ENCODE measurements around the gene ECM2.

The ECM2 gene

DNA sequence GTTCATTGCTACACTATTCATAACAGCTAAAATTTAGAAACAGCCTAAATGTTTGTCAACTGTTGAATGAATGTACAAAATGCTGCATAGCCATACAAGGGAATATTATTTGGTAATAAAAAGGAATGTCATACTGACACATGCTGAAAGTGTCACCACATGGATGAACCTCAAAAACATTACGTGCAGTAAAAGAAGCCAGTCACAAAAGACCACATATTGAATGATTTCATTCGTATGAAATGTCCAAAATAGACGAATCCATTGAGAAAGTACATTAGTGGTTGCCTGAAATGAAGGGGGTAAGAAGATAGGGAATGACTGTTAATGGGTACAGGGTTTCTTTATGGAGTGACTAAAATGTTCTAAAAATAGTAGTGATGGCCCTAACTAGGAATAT is 11.6 kb upstream of the ECM2 start:
- Histone ChIP-seq H3K36me3 (ENCODE audit: control insufficient read depth, insufficient read depth, low read length) (no peaks in the 10 kb centered on the region), H2AK5ac (ENCODE audit: low read length) (no peak overlapping the region), H2BK120ac (ENCODE audit: low read depth, low read length) (no peak overlapping the region), H3K23ac (ENCODE audit: low read length) (no peak overlapping the region), H3K56ac (ENCODE audit: low read length) (no peak overlapping the region), H3K4ac (ENCODE audit: low read depth, low read length) (no peak overlapping the region), H3K79me1 (ENCODE audit: low read length) (no peaks in the 10 kb centered on the region), H3K27me3 (ENCODE audit: insufficient read depth, low read length, poor library complexity) (no peaks in the 10 kb centered on the region), H2BK5ac (ENCODE audit: low read length) (no peak overlapping the region), H4K5ac (ENCODE audit: low read length) (no peak overlapping the region), H3K4me1 (ENCODE audit: control insufficient read depth, low read depth, low read length) (no peaks in the 10 kb centered on the region), H4K8ac (ENCODE audit: low read depth, low read length) (no peak overlapping the region), H3K27ac (ENCODE audit: low read depth, low read length) (no peak overlapping the region), H3K4me2 (ENCODE audit: low read length) (no peak overlapping the region), H3K79me2 (ENCODE audit: control insufficient read depth, insufficient read depth, low read length) (no peaks in the 10 kb centered on the region), H3K9ac (ENCODE audit: low read length) (no peak overlapping the region), H2BK15ac (replicated peaks; ENCODE audit: low read depth) (no peak overlapping the region), H3K4me3 (ENCODE audit: low read length) (no peak overlapping the region), H3K18ac (ENCODE audit: low read length) (no peak overlapping the region)
- no CpG with 5 or more reads among the region's 3 CpGs for WGBS (ENCODE audit: extremely low coverage, insufficient coverage, low lambda C conversion rate)
- no peak for DNase-seq

- no peak overlapping the region for H3K27ac ChIP-seq (ENCODE audit: low read depth, low read length)
- H3K4ac ChIP-seq (ENCODE audit: low read depth, low read length), result no peak overlapping the region
- no peak overlapping the region for H4K5ac ChIP-seq (ENCODE audit: low read length)
- no CpG with 5 or more reads among the region's 33 CpGs for WGBS (ENCODE audit: extremely low coverage, insufficient coverage, low lambda C conversion rate)
- no peak overlapping the region for H2BK120ac ChIP-seq (ENCODE audit: low read depth, low read length)
- no peak overlapping the region for H3K9ac ChIP-seq (ENCODE audit: low read length)
- no peaks in the 10 kb centered on the region for H3K4me1 ChIP-seq (ENCODE audit: control insufficient read depth, low read depth, low read length)
- H3K4me2 ChIP-seq (ENCODE audit: low read length), result no peak overlapping the region
- no peaks in the 10 kb centered on the region for H3K27me3 ChIP-seq (ENCODE audit: insufficient read depth, low read length, poor library complexity)
- H3K79me2 ChIP-seq (ENCODE audit: control insufficient read depth, insufficient read depth, low read length), result no peaks in the 10 kb centered on the region
- no peak overlapping the region for H4K8ac ChIP-seq (ENCODE audit: low read depth, low read length)
- no peak overlapping the region for H2BK15ac ChIP-seq (replicated peaks; ENCODE audit: low read depth)
- H3K36me3 ChIP-seq (ENCODE audit: control insufficient read depth, insufficient read depth, low read length), result no peaks in the 10 kb centered on the region
- no peak overlapping the region for H3K23ac ChIP-seq (ENCODE audit: low read length)
- H3K56ac ChIP-seq (ENCODE audit: low read length), result no peak overlapping the region
- H2BK5ac ChIP-seq (ENCODE audit: low read length), result no peak overlapping the region
- no peak overlapping the region for H2AK5ac ChIP-seq (ENCODE audit: low read length)
- H3K4me3 ChIP-seq (ENCODE audit: low read length), result no peak overlapping the region
- H3K18ac ChIP-seq (ENCODE audit: low read length), result no peak overlapping the region
- no peaks in the 10 kb centered on the region for H3K79me1 ChIP-seq (ENCODE audit: low read length)
- DNase-seq, result no peak
Observed at GRCh38 chr9:92545002-92545510, 9.3 kb upstream of the ECM2 start.

- Histone ChIP-seq H3K4ac (ENCODE audit: low read depth, low read length) (no peak overlapping the region), H3K27ac (ENCODE audit: low read depth, low read length) (no peak overlapping the region), H4K8ac (ENCODE audit: low read depth, low read length) (no peak overlapping the region), H3K9ac (ENCODE audit: low read length) (no peak overlapping the region), H3K36me3 (ENCODE audit: control insufficient read depth, insufficient read depth, low read length) (no peaks in the 10 kb centered on the region), H3K79me2 (ENCODE audit: control insufficient read depth, insufficient read depth, low read length) (no peaks in the 10 kb centered on the region), H3K79me1 (ENCODE audit: low read length) (no peaks in the 10 kb centered on the region), H4K5ac (ENCODE audit: low read length) (no peak overlapping the region), H3K4me2 (ENCODE audit: low read length) (no peak overlapping the region), H3K27me3 (ENCODE audit: insufficient read depth, low read length, poor library complexity) (no peaks in the 10 kb centered on the region), H2BK5ac (ENCODE audit: low read length) (no peak overlapping the region), H2BK120ac (ENCODE audit: low read depth, low read length) (no peak overlapping the region), H3K4me3 (ENCODE audit: low read length) (no peak overlapping the region), H2BK15ac (replicated peaks; ENCODE audit: low read depth) (no peak overlapping the region), H3K23ac (ENCODE audit: low read length) (no peak overlapping the region), H2AK5ac (ENCODE audit: low read length) (no peak overlapping the region), H3K18ac (ENCODE audit: low read length) (no peak overlapping the region), H3K4me1 (ENCODE audit: control insufficient read depth, low read depth, low read length) (no peaks in the 10 kb centered on the region), H3K56ac (ENCODE audit: low read length) (no peak overlapping the region)
- DNase-seq, result no peak
- no CpG with 5 or more reads among the region's 7 CpGs for WGBS (ENCODE audit: extremely low coverage, insufficient coverage, low lambda C conversion rate)
Observed at GRCh38 chr9:92543972-92544371, 8.2 kb upstream of the ECM2 start.

DNA sequence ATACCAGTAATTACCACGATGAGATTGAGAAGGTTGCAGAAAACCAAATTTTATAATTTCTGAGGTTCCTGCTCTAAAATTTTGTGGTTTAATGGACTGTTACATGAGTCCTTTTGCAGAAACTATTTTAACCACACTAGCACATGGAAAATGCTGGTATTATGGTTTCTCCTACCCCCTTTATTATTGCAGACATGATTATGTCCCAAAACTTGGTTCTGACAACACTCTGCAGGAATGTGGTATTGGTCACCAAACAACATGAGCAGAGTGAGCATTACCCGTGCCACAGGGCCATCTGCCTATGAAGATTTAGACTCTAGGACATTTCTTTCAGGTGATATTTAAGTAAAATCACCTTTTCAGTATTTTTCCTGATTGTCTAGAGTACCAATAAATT is 2.8 kb upstream of the ECM2 start:
- no peak overlapping the region for H3K23ac ChIP-seq (ENCODE audit: low read length)
- no peak overlapping the region for H3K4ac ChIP-seq (ENCODE audit: low read depth, low read length)
- WGBS (ENCODE audit: extremely low coverage, insufficient coverage, low lambda C conversion rate), result no CpG with 5 or more reads among the region's 2 CpGs
- H3K4me1 ChIP-seq (ENCODE audit: control insufficient read depth, low read depth, low read length), result no peaks in the 10 kb centered on the region
- no peak overlapping the region for H2BK120ac ChIP-seq (ENCODE audit: low read depth, low read length)
- H2AK5ac ChIP-seq (ENCODE audit: low read length), result no peak overlapping the region
- no peak overlapping the region for H3K27ac ChIP-seq (ENCODE audit: low read depth, low read length)
- no peak for DNase-seq
- no peak overlapping the region for H2BK5ac ChIP-seq (ENCODE audit: low read length)
- no peak overlapping the region for H4K5ac ChIP-seq (ENCODE audit: low read length)
- H3K79me1 ChIP-seq (ENCODE audit: low read length), result no peaks in the 10 kb centered on the region
- no peak overlapping the region for H3K9ac ChIP-seq (ENCODE audit: low read length)
- H3K36me3 ChIP-seq (ENCODE audit: control insufficient read depth, insufficient read depth, low read length), result no peaks in the 10 kb centered on the region
- no peak overlapping the region for H3K4me2 ChIP-seq (ENCODE audit: low read length)
- H2BK15ac ChIP-seq (replicated peaks; ENCODE audit: low read depth), result no peak overlapping the region
- H3K4me3 ChIP-seq (ENCODE audit: low read length), result no peak overlapping the region
- H3K56ac ChIP-seq (ENCODE audit: low read length), result no peak overlapping the region
- H3K18ac ChIP-seq (ENCODE audit: low read length), result no peak overlapping the region
- no peaks in the 10 kb centered on the region for H3K79me2 ChIP-seq (ENCODE audit: control insufficient read depth, insufficient read depth, low read length)
- no peaks in the 10 kb centered on the region for H3K27me3 ChIP-seq (ENCODE audit: insufficient read depth, low read length, poor library complexity)
- no peak overlapping the region for H4K8ac ChIP-seq (ENCODE audit: low read depth, low read length)

- WGBS (ENCODE audit: extremely low coverage, insufficient coverage, low lambda C conversion rate), result no CpG with 5 or more reads among the region's 1 CpG
- H3K36me3 ChIP-seq (ENCODE audit: control insufficient read depth, insufficient read depth, low read length), result no peaks in the 10 kb centered on the region
Observed at GRCh38 chr9:92534674-92535073, 1.1 kb downstream of the ECM2 start.

GRCh38 chr9:92534204-92534603 is 1.6 kb downstream of the ECM2 start:
- Histone ChIP-seq H3K4me1 (ENCODE audit: control insufficient read depth, low read depth, low read length) (no peaks in the 10 kb centered on the region), H3K18ac (ENCODE audit: low read length) (no peak overlapping the region), H3K79me2 (ENCODE audit: control insufficient read depth, insufficient read depth, low read length) (no peaks in the 10 kb centered on the region), H3K56ac (ENCODE audit: low read length) (no peak overlapping the region), H3K79me1 (ENCODE audit: low read length) (no peaks in the 10 kb centered on the region), H2BK120ac (ENCODE audit: low read depth, low read length) (no peak overlapping the region), H3K4me3 (ENCODE audit: low read length) (no peak overlapping the region), H4K5ac (ENCODE audit: low read length) (no peak overlapping the region), H3K23ac (ENCODE audit: low read length) (no peak overlapping the region), H3K27me3 (ENCODE audit: insufficient read depth, low read length, poor library complexity) (no peaks in the 10 kb centered on the region), H2BK15ac (replicated peaks; ENCODE audit: low read depth) (no peak overlapping the region), H2BK5ac (ENCODE audit: low read length) (no peak overlapping the region), H4K8ac (ENCODE audit: low read depth, low read length) (no peak overlapping the region), H3K27ac (ENCODE audit: low read depth, low read length) (no peak overlapping the region), H3K36me3 (ENCODE audit: control insufficient read depth, insufficient read depth, low read length) (no peaks in the 10 kb centered on the region), H3K4ac (ENCODE audit: low read depth, low read length) (no peak overlapping the region), H2AK5ac (ENCODE audit: low read length) (no peak overlapping the region), H3K9ac (ENCODE audit: low read length) (no peak overlapping the region), H3K4me2 (ENCODE audit: low read length) (no peak overlapping the region)
- WGBS (ENCODE audit: extremely low coverage, insufficient coverage, low lambda C conversion rate), result no CpG with 5 or more reads among the region's 3 CpGs
- DNase-seq, result no peak

More at GRCh38 chr9:92534674-92535073, 1.1 kb downstream of the ECM2 start:
- Histone ChIP-seq H3K27ac (ENCODE audit: low read depth, low read length) (no peak overlapping the region), H3K4me2 (ENCODE audit: low read length) (no peak overlapping the region), H3K4me3 (ENCODE audit: low read length) (no peak overlapping the region), H2BK15ac (replicated peaks; ENCODE audit: low read depth) (no peak overlapping the region), H2BK5ac (ENCODE audit: low read length) (no peak overlapping the region), H3K56ac (ENCODE audit: low read length) (no peak overlapping the region), H2BK120ac (ENCODE audit: low read depth, low read length) (no peak overlapping the region), H3K4me1 (ENCODE audit: control insufficient read depth, low read depth, low read length) (no peaks in the 10 kb centered on the region), H4K8ac (ENCODE audit: low read depth, low read length) (no peak overlapping the region), H4K5ac (ENCODE audit: low read length) (no peak overlapping the region), H3K79me2 (ENCODE audit: control insufficient read depth, insufficient read depth, low read length) (no peaks in the 10 kb centered on the region), H3K23ac (ENCODE audit: low read length) (no peak overlapping the region), H3K9ac (ENCODE audit: low read length) (no peak overlapping the region), H2AK5ac (ENCODE audit: low read length) (no peak overlapping the region), H3K18ac (ENCODE audit: low read length) (no peak overlapping the region), H3K79me1 (ENCODE audit: low read length) (no peaks in the 10 kb centered on the region), H3K4ac (ENCODE audit: low read depth, low read length) (no peak overlapping the region), H3K27me3 (ENCODE audit: insufficient read depth, low read length, poor library complexity) (no peaks in the 10 kb centered on the region)
- DNase-seq, result no peak
